ENCODE measurements around the gene CHRNA1.

Gene CHRNA1

GRCh38 chr2:174781996-174782395, 17.7 kb upstream of the CHRNA1 start:
- DNase-seq (ENCODE audit: low spot score), result no peak

GRCh38 chr2:174781298-174781697, 17.0 kb upstream of the CHRNA1 start:
- DNase-seq (ENCODE audit: low spot score), result no peak

GRCh38 chr2:174780856-174781255, 16.6 kb upstream of the CHRNA1 start:
- no peak for DNase-seq (ENCODE audit: low spot score)

GRCh38 chr2:174780191-174780840, 16.0 kb upstream of the CHRNA1 start:
- DNase-seq (ENCODE audit: low spot score), result no peak

- no peak for DNase-seq (ENCODE audit: low spot score)
Measured at GRCh38 chr2:174779361-174779928, 15.2 kb upstream of the CHRNA1 start.

- DNase-seq (ENCODE audit: low spot score), result peak; percentile 60
Measured at GRCh38 chr2:174778085-174778981, 14.1 kb upstream of the CHRNA1 start.

GRCh38 chr2:174777347-174778084, 13.2 kb upstream of the CHRNA1 start:
- no peak for DNase-seq (ENCODE audit: low spot score)

- no peak for DNase-seq (ENCODE audit: low spot score)
Measured at GRCh38 chr2:174776675-174777074, 12.4 kb upstream of the CHRNA1 start.

- DNase-seq (ENCODE audit: low spot score), result no peak
Measured at GRCh38 chr2:174776223-174776622, 12.0 kb upstream of the CHRNA1 start.

GRCh38 chr2:174775571-174775980, 11.3 kb upstream of the CHRNA1 start:
- no peak for DNase-seq (ENCODE audit: low spot score)

- no peak for DNase-seq (ENCODE audit: low spot score)
Measured at GRCh38 chr2:174774886-174775285, 10.6 kb upstream of the CHRNA1 start.

- DNase-seq (ENCODE audit: low spot score), result no peak
Measured at GRCh38 chr2:174773215-174773614, 8.9 kb upstream of the CHRNA1 start.

GRCh38 chr2:174772472-174772801, 8.2 kb upstream of the CHRNA1 start:
- no peak for DNase-seq (ENCODE audit: low spot score)

- no peak for DNase-seq (ENCODE audit: low spot score)
Measured at GRCh38 chr2:174771631-174772471, 7.6 kb upstream of the CHRNA1 start.

GRCh38 chr2:174771136-174771535, 6.9 kb upstream of the CHRNA1 start:
- no peak for DNase-seq (ENCODE audit: low spot score)

- no peak for DNase-seq (ENCODE audit: low spot score)
Measured at GRCh38 chr2:174768557-174768956, 4.3 kb upstream of the CHRNA1 start.

- DNase-seq (ENCODE audit: low spot score), result no peak
Measured at GRCh38 chr2:174766271-174766670, 2.0 kb upstream of the CHRNA1 start.

- DNase-seq (ENCODE audit: low spot score), result no peak
Measured at GRCh38 chr2:174765576-174765975, 1.3 kb upstream of the CHRNA1 start.

- no peak for DNase-seq (ENCODE audit: low spot score)
Measured at GRCh38 chr2:174763780-174764179, 492 bp downstream of the CHRNA1 start.

- DNase-seq (ENCODE audit: low spot score), result no peak
Measured at GRCh38 chr2:174762464-174762863, 1.8 kb downstream of the CHRNA1 start.

GRCh38 chr2:174761837-174762236, 2.4 kb downstream of the CHRNA1 start:
- no peak for DNase-seq (ENCODE audit: low spot score)

Measured in CD4-positive, alpha-beta T cell treated with Interleukin-15 for 4 hours (primary cell).